HAP-1 (cell line): ENCODE data around the gene PCSK7.
A peak's percentile ranks its signal among the peaks of the same experiment; 100 is the strongest.

Experiments
- DNase-seq, 2 experiments: peaks; one replicate each; pipeline ENCODE4 v3.0.0-alpha.2; 2016 to 2020; ENCODE audit warnings: low spot score in 2 of 2
- H3K27me3 ChIP-seq: fragments of 250-450 bp; sonication (Bioruptor Pico); 2 replicates; pipeline ENCODE4 v1.5.1; 2020; ENCODE audit warnings: low read depth, mild to moderate bottlenecking, moderate library complexity
- H3K36me3 ChIP-seq: fragments of 250-450 bp; sonication (Bioruptor Pico); replicated peaks from 2 replicates; pipeline ENCODE4 v1.5.1; 2020; ENCODE audit warnings: mild to moderate bottlenecking
- H3K4me1 ChIP-seq: fragments of 250-450 bp; sonication (Bioruptor Pico); 2 replicates; pipeline ENCODE4 v1.5.1; 2020; ENCODE audit warnings: mild to moderate bottlenecking
- H3K4me3 ChIP-seq: fragments of 250-450 bp; sonication (Bioruptor Pico); 2 replicates; pipeline ENCODE4 v1.5.1; 2020; ENCODE audit warnings: mild to moderate bottlenecking, moderate library complexity
- H3K9me3 ChIP-seq: fragments of 250-450 bp; sonication (Bioruptor Pico); 2 replicates; pipeline ENCODE4 v1.5.1; 2020; ENCODE audit warnings: mild to moderate bottlenecking, moderate library complexity
- in situ Hi-C: fragments of 300-500 bp; cut with MboI; formaldehyde crosslinking; loops from 3 replicates; pipeline ENCODE4 v1.14.3; 2020; ENCODE audit warnings: low sequenced_read_pairs, inconsistent platforms, mixed read lengths

Gene PCSK7

DNA sequence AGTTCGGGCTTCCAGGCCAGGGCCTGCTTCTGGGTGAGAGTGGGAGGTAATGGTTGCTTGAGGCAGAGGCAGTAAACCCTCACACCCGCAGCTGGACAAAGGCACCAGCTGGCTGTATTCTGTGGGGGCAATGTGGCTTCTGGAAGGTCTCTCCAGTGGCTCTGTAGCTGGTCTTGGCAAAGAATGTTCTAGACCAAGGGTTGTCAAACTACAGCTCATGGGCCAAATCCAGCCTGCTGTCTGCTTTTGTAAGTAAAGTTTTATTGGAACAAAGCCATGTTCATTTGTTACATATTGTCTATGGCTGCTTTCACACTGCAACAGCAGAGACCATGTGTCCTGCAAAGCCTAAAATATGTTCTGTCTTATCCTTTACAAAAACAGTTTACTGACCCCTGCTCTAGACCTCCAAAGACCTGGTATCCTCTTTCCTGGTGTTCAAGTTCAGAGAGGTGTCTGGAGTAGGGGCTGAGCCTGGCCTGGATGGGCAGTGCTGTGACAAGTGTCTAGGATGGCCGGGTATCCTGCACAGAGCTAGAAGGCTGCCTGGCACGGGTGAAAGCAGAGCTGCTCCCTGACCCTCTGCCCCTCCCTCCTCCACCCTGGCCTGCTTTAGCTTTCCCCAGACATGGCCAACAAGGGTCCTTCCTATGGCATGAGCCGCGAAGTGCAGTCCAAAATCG lies 29.3 kb downstream of the PCSK7 start:
- Histone ChIP-seq H3K4me3 (no peak overlapping the region), H3K36me3 (0 out of 2 replicates have a peak, but pooled peaks cover 3% of the 10 kb centered on the region), H3K27me3 (no peaks in the 10 kb centered on the region), H3K9me3 (no peaks in the 10 kb centered on the region), H3K4me1 (no peaks in the 10 kb centered on the region)
- in situ Hi-C loops = no loop called here
- no peak for DNase-seq

DNA sequence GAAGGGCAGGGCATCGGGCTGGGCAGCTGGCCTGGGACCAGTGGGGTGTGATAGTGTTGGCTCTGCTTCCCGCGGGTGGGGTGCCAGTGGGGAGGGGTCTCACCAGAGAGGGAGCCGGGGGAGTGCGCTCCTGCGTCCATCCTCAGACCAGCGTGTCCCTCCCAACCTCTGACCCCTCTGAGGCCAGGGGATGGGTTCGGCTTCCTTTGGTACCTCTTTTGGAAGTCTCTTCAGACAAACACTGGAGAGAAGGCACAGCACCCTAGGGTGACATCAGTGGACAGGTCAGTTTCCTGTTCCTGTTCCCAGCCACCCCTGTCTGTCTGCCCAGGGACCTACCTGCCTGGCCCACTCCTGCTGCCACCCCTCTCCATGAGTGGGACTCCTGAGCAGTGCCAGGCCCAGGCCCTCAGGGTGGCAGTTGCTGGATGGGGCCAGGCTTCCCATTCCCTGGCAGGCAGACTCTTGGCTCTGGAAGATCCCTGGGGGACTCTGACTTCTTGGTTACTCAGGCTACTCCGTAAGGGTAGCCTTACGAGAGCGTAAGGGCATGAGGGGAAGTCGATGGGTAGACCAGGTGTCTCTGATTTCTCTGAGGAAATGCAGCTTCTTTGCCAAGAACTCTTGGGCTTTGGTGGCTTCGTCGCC lies 30.1 kb downstream of the PCSK7 start:
- 0 out of 2 replicates have a peak, but pooled peaks cover 3% of the 10 kb centered on the region for H3K36me3 ChIP-seq
- no peak overlapping the region for H3K4me3 ChIP-seq
- no peaks in the 10 kb centered on the region for H3K9me3 ChIP-seq
- DNase-seq = no peak
- H3K4me1 ChIP-seq = no peaks in the 10 kb centered on the region
- in situ Hi-C loops = no loop called here
- no peaks in the 10 kb centered on the region for H3K27me3 ChIP-seq

DNA sequence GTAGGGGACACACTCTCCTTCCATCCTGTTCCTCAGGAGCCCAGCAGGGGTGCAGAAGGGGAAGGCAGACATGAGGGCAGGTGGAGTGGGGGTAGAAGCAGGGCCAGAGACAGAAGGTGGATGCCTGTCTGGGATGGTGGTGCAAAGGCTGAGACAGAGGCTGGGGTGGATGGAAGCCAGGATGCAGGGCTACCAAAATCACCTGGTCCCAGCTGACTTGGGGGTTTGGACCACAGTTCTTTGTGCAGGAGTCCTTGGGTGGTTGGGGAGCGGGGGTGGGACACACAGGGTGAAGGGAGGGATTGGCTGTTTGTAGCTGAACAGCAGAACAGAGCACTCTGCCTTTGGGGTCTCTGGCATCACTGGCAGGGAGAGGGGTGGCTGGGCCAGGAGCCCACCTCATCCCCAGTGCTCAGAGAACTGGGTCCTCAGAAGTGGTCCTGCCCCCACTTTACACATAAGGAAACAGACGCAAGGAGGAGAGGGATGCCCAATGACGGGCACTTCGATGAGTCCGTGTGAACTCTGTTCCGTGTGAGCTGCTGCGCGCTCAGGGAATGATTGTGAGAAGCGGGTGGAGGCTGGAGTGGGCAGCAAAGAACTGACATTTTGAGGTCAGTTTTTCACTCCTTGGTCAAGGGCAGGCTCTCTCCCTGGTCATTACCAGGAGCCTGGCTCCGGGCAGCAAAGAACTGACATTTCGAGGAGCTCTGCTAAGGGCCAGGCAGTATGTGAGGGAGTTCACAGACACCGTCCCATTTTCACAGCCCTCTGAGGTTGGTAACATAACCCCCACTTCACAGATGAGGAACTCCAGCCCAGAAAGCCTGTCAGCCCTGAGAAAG lies 30.8 kb downstream of the PCSK7 start:
- in situ Hi-C loops = no loop called here

DNA sequence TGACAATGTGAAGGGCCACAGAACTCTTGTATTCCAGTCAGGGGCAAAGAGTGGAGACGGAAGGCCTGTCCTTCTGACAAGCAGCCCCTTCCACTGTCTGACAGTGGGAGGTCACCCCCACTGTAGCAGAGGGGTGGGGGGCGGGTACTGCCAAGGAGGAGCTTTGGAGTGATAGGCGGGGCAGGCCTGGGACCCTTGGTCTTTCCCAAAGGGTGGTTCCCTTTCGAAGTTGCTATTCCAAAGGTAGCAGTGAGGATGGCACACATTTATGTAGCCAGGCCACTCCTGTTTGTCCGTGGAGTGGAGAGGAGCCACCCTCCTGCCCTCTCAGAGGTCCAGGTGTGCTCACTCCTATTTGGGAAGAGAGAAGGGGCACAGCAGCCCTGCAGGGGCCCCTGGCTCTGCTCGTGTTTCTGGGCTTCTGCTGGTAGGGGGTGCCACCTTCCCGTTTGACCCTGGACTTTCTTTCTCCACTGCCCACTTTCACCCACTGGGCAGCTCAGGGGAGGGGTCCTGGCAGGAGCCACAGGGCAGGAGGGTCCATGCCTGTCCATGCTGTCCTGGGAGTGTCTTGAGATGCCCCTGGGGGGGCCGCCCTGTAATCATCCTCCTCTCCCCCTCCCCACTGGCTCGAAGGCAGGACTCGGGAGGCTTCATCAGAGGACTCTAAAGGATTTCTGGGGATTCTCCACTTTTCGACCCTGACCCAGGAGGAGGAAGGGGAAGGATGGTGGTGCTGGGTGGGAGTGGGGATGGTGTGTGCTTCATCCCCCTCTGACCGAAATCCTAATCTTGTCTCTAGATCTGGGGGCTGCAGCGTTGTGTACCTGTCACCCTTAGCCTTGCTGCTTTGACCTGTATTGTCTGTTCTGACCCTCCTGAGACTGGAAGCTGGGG lies 31.7 kb downstream of the PCSK7 start:
- DNase-seq = no peak
- 0 out of 2 replicates have a peak, but pooled peaks cover 2% of the 10 kb centered on the region for H3K36me3 ChIP-seq
- no peaks in the 10 kb centered on the region for H3K9me3 ChIP-seq
- no peak overlapping the region for H3K4me3 ChIP-seq
- H3K27me3 ChIP-seq = no peaks in the 10 kb centered on the region
- in situ Hi-C loops = no loop called here
- no peaks in the 10 kb centered on the region for H3K4me1 ChIP-seq

More for the DNA sequence above, 30.8 kb downstream of the PCSK7 start:
- H3K4me1 ChIP-seq = no peaks in the 10 kb centered on the region
- H3K27me3 ChIP-seq = no peaks in the 10 kb centered on the region
- 0 out of 2 replicates have a peak, but pooled peaks cover 3% of the 10 kb centered on the region for H3K36me3 ChIP-seq
- DNase-seq = no peak
- H3K4me3 ChIP-seq = no peak overlapping the region
- no peaks in the 10 kb centered on the region for H3K9me3 ChIP-seq

DNA sequence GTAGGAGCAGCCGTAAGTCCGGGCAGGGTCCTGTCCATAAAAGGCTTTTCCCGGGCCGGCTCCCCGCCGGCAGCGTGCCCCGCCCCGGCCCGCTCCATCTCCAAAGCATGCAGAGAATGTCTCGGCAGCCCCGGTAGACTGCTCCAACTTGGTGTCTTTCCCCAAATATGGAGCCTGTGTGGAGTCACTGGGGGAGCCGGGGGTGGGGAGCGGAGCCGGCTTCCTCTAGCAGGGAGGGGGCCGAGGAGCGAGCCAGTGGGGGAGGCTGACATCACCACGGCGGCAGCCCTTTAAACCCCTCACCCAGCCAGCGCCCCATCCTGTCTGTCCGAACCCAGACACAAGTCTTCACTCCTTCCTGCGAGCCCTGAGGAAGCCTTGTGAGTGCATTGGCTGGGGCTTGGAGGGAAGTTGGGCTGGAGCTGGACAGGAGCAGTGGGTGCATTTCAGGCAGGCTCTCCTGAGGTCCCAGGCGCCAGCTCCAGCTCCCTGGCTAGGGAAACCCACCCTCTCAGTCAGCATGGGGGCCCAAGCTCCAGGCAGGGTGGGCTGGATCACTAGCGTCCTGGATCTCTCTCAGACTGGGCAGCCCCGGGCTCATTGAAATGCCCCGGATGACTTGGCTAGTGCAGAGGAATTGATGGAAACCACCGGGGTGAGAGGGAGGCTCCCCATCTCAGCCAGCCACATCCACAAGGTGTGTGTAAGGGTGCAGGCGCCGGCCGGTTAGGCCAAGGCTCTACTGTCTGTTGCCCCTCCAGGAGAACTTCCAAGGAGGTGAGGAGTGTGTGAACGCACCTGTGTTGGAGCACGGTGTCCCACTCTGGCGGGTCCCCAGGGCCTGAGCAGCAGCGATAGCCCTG lies 32.6 kb downstream of the PCSK7 start, which contains the start of gene TAGLN:
Gene TAGLN, plus strand, starts transcription at position 318 of the 863 bp plus-strand sequence. CDS start 3,644 bp downstream, outside the sequence.
- Histone ChIP-seq H3K4me3 (no peak within 1 kb of the TSS), H3K36me3 (no peaks in the 10 kb centered on the region), H3K9me3 (no peaks in the 10 kb centered on the region), H3K4me1 (no peaks in the 10 kb centered on the region), H3K27me3 (no peaks in the 10 kb centered on the region)
- in situ Hi-C loops = no loop called here
- no peak for DNase-seq

DNA sequence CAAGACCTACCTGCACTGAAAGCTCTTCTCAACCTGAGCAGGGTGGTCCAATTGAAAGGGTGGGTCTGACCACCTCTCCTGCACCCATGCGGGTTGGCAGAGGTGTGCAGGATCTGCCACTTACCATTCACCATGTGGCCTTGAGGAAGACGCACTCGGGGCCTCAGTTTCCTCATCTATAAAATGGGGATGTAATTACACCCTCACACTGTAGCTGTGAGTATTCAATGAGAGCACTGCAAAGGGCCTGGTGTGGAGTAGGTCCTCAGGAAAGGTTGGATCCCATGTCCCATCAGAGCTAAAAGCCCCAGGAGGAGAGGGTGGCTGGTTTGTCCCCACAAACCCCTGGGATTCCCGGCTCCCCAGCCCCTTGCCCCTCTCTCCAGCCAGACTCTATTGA lies 33.3 kb downstream of the PCSK7 start:
- Histone ChIP-seq H3K36me3 (no peaks in the 10 kb centered on the region), H3K4me3 (no peak overlapping the region), H3K27me3 (no peaks in the 10 kb centered on the region), H3K4me1 (no peaks in the 10 kb centered on the region), H3K9me3 (no peaks in the 10 kb centered on the region)
- in situ Hi-C loops = no loop called here
- DNase-seq = no peak

DNA sequence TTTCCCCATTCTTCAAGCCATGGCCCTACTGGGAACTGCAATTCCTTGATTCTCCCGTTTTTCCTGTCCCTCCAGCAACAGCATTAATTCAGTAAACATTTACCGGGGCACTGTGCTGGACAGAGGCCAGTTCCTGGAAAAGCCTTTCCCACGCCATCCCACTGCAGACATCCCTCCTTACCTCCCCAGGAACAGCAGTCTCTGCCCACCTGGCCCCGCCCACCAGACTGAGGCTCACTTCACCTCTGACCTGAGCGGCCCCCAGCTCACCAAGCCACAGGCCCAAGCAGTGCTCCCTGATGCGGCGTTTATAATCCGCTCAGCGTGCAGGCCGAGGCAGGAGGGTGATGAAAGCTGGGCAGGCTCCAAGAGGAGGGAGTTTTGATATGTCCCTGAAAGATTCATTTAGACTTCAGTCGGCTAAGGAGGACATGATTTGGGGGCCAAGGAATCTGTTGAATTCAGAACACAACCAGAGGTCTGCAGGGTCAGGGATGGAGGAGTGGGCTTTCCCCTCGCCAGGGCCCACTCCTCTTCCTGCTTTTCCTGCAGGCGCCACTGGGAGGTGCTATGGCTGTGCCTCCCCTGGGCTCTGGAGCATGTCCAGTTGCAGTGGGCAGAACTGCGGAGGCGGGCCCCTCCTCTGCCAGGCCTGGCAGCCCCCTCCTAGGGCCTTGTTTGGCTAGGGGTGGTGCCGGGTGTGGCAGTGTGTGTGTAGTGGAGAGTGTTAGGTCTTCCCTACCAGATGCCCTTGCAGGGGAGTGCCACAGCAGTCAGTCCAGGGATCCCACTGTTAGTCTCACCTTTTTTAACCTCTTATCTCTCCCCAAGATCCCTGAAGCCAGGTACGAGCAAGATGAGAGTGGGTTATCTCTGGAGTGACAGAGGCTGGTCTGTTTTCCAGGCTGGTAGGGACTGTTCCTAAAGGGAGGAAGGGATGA lies 34.1 kb downstream of the PCSK7 start:
- H3K4me3 ChIP-seq = no peak overlapping the region
- no peaks in the 10 kb centered on the region; the same call in 1 of the 2 replicates for H3K36me3 ChIP-seq
- in situ Hi-C loops = no loop called here
- peak in 1 of 2 experiments; percentile 46 for DNase-seq
- H3K4me1 ChIP-seq = no peaks in the 10 kb centered on the region
- H3K9me3 ChIP-seq = no peaks in the 10 kb centered on the region
- H3K27me3 ChIP-seq = no peaks in the 10 kb centered on the region

DNA sequence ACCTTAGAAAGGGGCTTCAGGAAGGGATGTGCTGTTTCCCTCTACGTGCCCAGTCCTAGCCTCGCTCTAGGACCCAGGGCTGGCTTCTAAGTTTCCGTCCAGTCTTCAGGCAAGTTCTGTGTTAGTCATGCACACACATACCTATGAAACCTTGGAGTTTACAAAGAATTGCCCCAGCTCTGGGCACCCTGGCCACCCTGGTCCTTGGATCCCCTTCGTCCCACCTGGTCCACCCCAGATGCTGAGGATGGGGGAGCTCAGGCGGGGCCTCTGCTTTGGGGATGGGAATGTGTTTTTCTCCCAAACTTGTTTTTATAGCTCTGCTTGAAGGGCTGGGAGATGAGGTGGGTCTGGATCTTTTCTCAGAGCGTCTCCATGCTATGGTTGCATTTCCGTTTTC lies 34.9 kb downstream of the PCSK7 start:
- in situ Hi-C loops = no loop called here
- H3K36me3 ChIP-seq = no peaks in the 10 kb centered on the region; the same call in 1 of the 2 replicates

DNA sequence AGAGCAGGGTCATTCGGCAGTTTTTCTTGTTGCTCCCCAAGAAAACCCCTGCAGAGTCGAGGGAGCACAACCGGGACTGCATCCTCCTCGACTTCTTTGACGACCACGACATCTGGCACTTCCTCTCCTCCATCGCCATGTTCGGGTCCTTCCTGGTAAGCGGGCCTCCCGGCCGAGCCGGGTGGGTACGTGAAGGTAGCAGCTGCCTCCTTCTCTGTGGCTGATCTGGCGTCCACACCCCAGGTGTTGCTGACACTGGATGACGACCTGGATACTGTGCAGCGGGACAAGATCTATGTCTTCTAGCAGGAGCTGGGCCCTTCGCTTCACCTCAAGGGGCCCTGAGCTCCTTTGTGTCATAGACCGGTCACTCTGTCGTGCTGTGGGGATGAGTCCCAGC lies 36.1 kb downstream of the PCSK7 start:
- Histone ChIP-seq H3K4me1 (no peaks in the 10 kb centered on the region), H3K27me3 (no peaks in the 10 kb centered on the region), H3K36me3 (no peaks in the 10 kb centered on the region; the same call in 1 of the 2 replicates), H3K4me3 (no peak overlapping the region), H3K9me3 (no peaks in the 10 kb centered on the region)
- no peak for DNase-seq
- in situ Hi-C loops = no loop called here

More for the DNA sequence above, 34.9 kb downstream of the PCSK7 start:
- no peak for DNase-seq
- Histone ChIP-seq H3K9me3 (no peaks in the 10 kb centered on the region), H3K27me3 (no peaks in the 10 kb centered on the region), H3K4me3 (no peak overlapping the region), H3K4me1 (no peaks in the 10 kb centered on the region)

DNA sequence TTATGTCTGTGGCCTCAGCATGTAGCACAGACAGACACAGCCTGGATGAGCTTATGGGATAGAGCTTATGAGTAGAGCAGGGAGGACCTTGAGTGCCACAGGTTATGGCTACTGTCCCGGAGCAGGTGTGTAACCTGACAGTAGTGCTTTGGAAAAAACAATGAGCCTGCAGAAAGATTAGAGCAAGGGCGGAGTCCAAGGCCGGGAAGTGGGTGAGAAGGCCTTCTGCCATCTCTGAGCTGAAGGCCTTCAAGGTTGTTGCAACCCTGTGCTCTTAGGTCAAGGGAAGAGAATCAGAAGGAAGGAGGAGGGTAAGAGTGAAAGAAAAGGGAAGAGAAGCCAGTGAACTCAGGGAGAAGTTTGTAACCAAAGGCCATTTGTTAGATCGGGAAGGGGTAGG lies 36.6 kb downstream of the PCSK7 start:
- H3K4me1 ChIP-seq = no peaks in the 10 kb centered on the region
- in situ Hi-C loops = no loop called here
- no peaks in the 10 kb centered on the region for H3K9me3 ChIP-seq
- H3K27me3 ChIP-seq = no peaks in the 10 kb centered on the region
- no peaks in the 10 kb centered on the region; the same call in 1 of the 2 replicates for H3K36me3 ChIP-seq
- no peak overlapping the region for H3K4me3 ChIP-seq
- DNase-seq = no peak

DNA sequence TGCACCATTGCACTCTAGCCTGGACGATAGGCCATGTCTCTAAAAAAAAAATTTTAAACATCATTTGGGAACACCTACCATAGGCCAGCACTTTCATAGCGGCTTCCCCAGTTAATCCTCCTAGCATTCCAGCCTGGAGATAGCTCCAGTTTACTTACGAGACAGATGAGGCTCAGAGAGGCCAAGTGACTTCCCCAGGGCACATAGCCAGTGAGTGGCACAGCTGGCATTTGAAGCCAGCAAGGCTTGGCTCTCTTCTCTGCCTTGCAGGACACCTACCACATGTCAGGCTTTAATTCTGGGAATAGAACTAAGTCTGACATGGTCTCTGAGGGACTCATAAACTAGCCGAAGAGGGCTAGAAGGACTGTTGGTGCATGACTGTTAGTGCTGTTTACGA lies 37.6 kb downstream of the PCSK7 start:
- Histone ChIP-seq H3K4me3 (no peak overlapping the region), H3K4me1 (no peaks in the 10 kb centered on the region), H3K36me3 (no peaks in the 10 kb centered on the region; the same call in 1 of the 2 replicates), H3K9me3 (no peaks in the 10 kb centered on the region), H3K27me3 (no peaks in the 10 kb centered on the region)
- in situ Hi-C loops = no loop called here
- no peak for DNase-seq
